Spleen (tissue), 11 donors: ENCODE results near the gene CLBA1. TPM values are rescaled to one million over a fixed set of nuclear protein-coding genes. Genes with fewer than 3 reads are reported as not detected.

ENCODE experiments used
- DNase-seq: peaks from one replicate; pipeline ENCODE4 v3.0.0-alpha.2; 2020
- H3K27ac ChIP-seq, 8 donors: fragments of 200-600 bp; sonication (generic) in 7 of 8; 1 replicate in 4 of 8; 2 replicates in 4 of 8; pipeline versions ENCODE4 v1.5.0 to v1.8.0; 2016 to 2021; ENCODE audit warnings: inconsistent platforms in 4 of 8, mild to moderate bottlenecking in 4 of 8, moderate library complexity in 1 of 8
- H3K27me3 ChIP-seq, 7 donors: fragments of 200-600 bp; sonication (generic) in 6 of 7; replicated peaks in 1 of 7; 1 replicate in 4 of 7; 2 replicates in 3 of 7; pipeline versions ENCODE4 v1.5.0 to v1.8.0; 2016 to 2021; ENCODE audit warnings: inconsistent platforms in 3 of 7, mild to moderate bottlenecking in 1 of 7
- H3K36me3 ChIP-seq, 6 donors: fragments of 200-600 bp; sonication (generic) in 5 of 6; 1 replicate in 4 of 6; 2 replicates in 2 of 6; pipeline versions ENCODE4 v1.5.0 to v1.8.0; 2016 to 2021; ENCODE audit warnings: inconsistent platforms in 2 of 6
- H3K4me1 ChIP-seq, 6 donors: fragments of 200-600 bp; sonication (generic) in 5 of 6; 1 replicate in 3 of 6; 2 replicates in 3 of 6; pipeline versions ENCODE4 v1.5.0 to v1.8.0; 2016 to 2021; ENCODE audit warnings: inconsistent platforms in 3 of 6
- H3K4me3 ChIP-seq, 8 donors: fragments of 200-600 bp; sonication (generic) in 7 of 8; 1 replicate in 4 of 8; 2 replicates in 4 of 8; pipeline versions ENCODE4 v1.5.0 to v1.8.0; 2016 to 2021; ENCODE audit warnings: inconsistent platforms in 4 of 8, mild to moderate bottlenecking in 4 of 8, moderate library complexity in 2 of 8
- H3K9me3 ChIP-seq, 8 donors: fragments of 200-600 bp; sonication (generic) in 7 of 8; 1 replicate in 4 of 8; 2 replicates in 4 of 8; pipeline versions ENCODE4 v1.5.0 to v1.8.0; 2016 to 2021; ENCODE audit warnings: inconsistent platforms in 4 of 8
- CTCF ChIP-seq, 11 experiments: fragments of 200-600 bp in 7 of 11; fragments of 450-650 bp in 4 of 11; sonication (generic) in 4 of 11; IDR thresholded peaks in 8 of 11; conservative IDR thresholded peaks in 3 of 11; 1 replicate in 7 of 11; 2 replicates in 4 of 11; pipeline versions ENCODE4 v1.4.0 to v1.8.0; 2016 to 2021; ENCODE audit warnings: antibody characterized with exemption in 11 of 11, inconsistent platforms in 4 of 11, mild to moderate bottlenecking in 1 of 11
- POLR2A ChIP-seq, 3 donors: fragments of 450-650 bp; IDR thresholded peaks; one replicate each; pipeline ENCODE4 v1.5.1; 2017; ENCODE audit warnings: antibody characterized with exemption in 3 of 3, mild to moderate bottlenecking in 1 of 3
- POLR2AphosphoS5 ChIP-seq, 3 donors: sonication (generic); formaldehyde crosslinking; IDR thresholded peaks; one replicate each; pipeline ENCODE4 v1.5.1; 2017; ENCODE audit warnings: antibody characterized with exemption in 3 of 3
- WGBS, 5 donors: extraction: QIAGEN DNeasy Blood & Tissue Kit in 3 of 5; methylation state at CpG; one replicate each; pipeline versions ENCODE4 v1.1.5 to v1.1.7; 2013 to 2018; 5-methylcytosine and 5-hydroxymethylcytosine counted together
- intact Hi-C: fragments of 100-400 bp; cut with DNase I; formaldehyde crosslinking; loops from one replicate; pipeline ENCODE4 v1.15.0; 2023; ENCODE audit warnings: low total_unique reads
- polyA plus RNA-seq, 3 donors: library from polyadenylated mRNA; stranded (reverse); fragments of 200-250 nt; gene quantifications; one replicate each; pipeline ENCODE4 v1.2.1, GENCODE V29; 2013
- total RNA-seq, 7 donors: library from RNA; depleted of rRNA in 3 of 7; stranded (reverse); fragments of >200 nt in 3 of 7; fragmentation: NEBNext Ultra II Directional in 4 of 7; extraction: Animal tissue kit (Norgen Biotek cat#: 25700) in 4 of 7; gene quantifications; one replicate each; pipeline versions ENCODE4 v1.1.0 to v1.2.1, GENCODE V29; 2016 to 2021
- donor health status: healthy with polysubstance abuse.
- donor health status: DM: no; HTN: no; CAD: no; lungs with moderate emphysema.
- donor health status: DM: no; HTN: no; CAD: no.
- donor health status: Bipolar disorder and iron deficiency.
- donor health status: healthy.
- donor health status: DM: no; HTN: no; CAD: no.
- donor health status: DM: yes; HTN: yes; CAD: no.

CLBA1 gene
- total and polyA plus RNA-seq, 10 donors, result 1.7 to 4.3 (median 3.7) TPM

GRCh38 chr14:105013150-105013785 lies 27.7 kb downstream of the CLBA1 start:
- H3K36me3 ChIP-seq, result peaks cover 0 to 46% (median 28%) of the 10 kb centered on the region in 6 donors
- no peaks in the 10 kb centered on the region for H3K9me3 ChIP-seq
- H3K27ac ChIP-seq, result no peak overlapping the region
- DNase-seq, result peak; percentile 35
- no peak overlapping the region for H3K4me3 ChIP-seq
- intact Hi-C loops, result no loop called here
- WGBS, 5 donors, result 62 to 77% (median 71%) methylated on average over 8 of the region's 8 CpGs
- no peaks in the 10 kb centered on the region for H3K27me3 ChIP-seq
- TF ChIP-seq CTCF (IDR thresholded peaks at IDR 0.05 in 8 of 11, conservative IDR thresholded peaks at IDR 0.05 in 3 of 11), result no peak
- no peak for TF ChIP-seq POLR2AphosphoS5 (IDR thresholded peaks at IDR 0.05)
- TF ChIP-seq POLR2A (IDR thresholded peaks at IDR 0.05), result no peak
- H3K4me1 ChIP-seq, result peaks cover 0 to 65% (median 30%) of the 10 kb centered on the region in 6 donors

GRCh38 chr14:105014032-105014431 lies 28.4 kb downstream of the CLBA1 start:
- TF ChIP-seq POLR2AphosphoS5 (IDR thresholded peaks at IDR 0.05) (no peak), CTCF (IDR thresholded peaks at IDR 0.05 in 8 of 11, conservative IDR thresholded peaks at IDR 0.05 in 3 of 11) (no peak), POLR2A (IDR thresholded peaks at IDR 0.05) (no peak)
- intact Hi-C loops, result no loop called here
- 80 to 97% (median 87%) methylated on average over 5 to 9 of the region's 9 CpGs for WGBS, 5 donors
- no peaks in the 10 kb centered on the region for H3K27me3 ChIP-seq
- no peak for DNase-seq
- H3K27ac ChIP-seq, result no peak overlapping the region
- no peaks in the 10 kb centered on the region for H3K9me3 ChIP-seq
- H3K4me3 ChIP-seq, result no peak overlapping the region
- H3K36me3 ChIP-seq, result peaks cover 0 to 39% (median 25%) of the 10 kb centered on the region in 6 donors
- peaks cover 2 to 73% (median 37%) of the 10 kb centered on the region in 6 donors for H3K4me1 ChIP-seq

- peaks cover 8 to 79% (median 43%) of the 10 kb centered on the region in 6 donors for H3K4me1 ChIP-seq
- 56 to 71% (median 65%) methylated on average over 4 of the region's 4 CpGs for WGBS, 5 donors
- H3K27me3 ChIP-seq, result no peaks in the 10 kb centered on the region
- no peak overlapping the region for H3K4me3 ChIP-seq
- H3K9me3 ChIP-seq, result no peaks in the 10 kb centered on the region
- peak overlapping the region in 2 of 8 donors; percentile 54 to 57 for H3K27ac ChIP-seq
- DNase-seq, result no peak
- intact Hi-C loops, result no loop called here
- TF ChIP-seq CTCF (IDR thresholded peaks at IDR 0.05 in 8 of 11, conservative IDR thresholded peaks at IDR 0.05 in 3 of 11), result no peak
- no peak for TF ChIP-seq POLR2A (IDR thresholded peaks at IDR 0.05)
- no peak for TF ChIP-seq POLR2AphosphoS5 (IDR thresholded peaks at IDR 0.05)
- H3K36me3 ChIP-seq, result peaks cover 0 to 33% (median 19%) of the 10 kb centered on the region in 6 donors
Measured at GRCh38 chr14:105014631-105015030, 29.0 kb downstream of the CLBA1 start.

DNA sequence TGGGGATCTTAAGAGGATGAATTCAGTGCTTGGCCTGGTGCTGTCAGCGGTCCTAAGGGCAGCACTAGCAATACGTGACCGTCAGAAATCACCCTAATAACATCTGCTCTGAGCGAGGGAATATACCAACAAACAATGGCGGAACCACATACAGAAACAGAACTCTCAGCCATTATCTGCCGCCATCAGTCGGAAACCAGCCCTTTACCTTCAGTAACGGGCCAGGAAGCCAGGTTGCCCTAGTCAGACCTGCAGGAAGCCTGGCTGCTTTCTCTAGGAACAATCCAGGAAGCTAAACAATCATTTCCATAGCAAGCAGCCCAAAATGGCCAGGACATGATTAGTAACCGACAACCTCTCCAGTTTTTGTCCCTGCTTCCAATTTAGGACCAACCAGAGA lies 29.7 kb downstream of the CLBA1 start:
- Histone ChIP-seq H3K36me3 (peaks cover 0 to 26% (median 15%) of the 10 kb centered on the region in 6 donors), H3K4me1 (peaks cover 13 to 85% (median 50%) of the 10 kb centered on the region in 6 donors), H3K4me3 (no peak overlapping the region), H3K27ac (peak overlapping the region in 4 of 8 donors; percentile 15 to 57 (median 40)), H3K9me3 (no peaks in the 10 kb centered on the region), H3K27me3 (no peaks in the 10 kb centered on the region)
- no peak for TF ChIP-seq POLR2A (IDR thresholded peaks at IDR 0.05)
- TF ChIP-seq CTCF (IDR thresholded peaks at IDR 0.05 in 8 of 11, conservative IDR thresholded peaks at IDR 0.05 in 3 of 11), result no peak
- WGBS, 5 donors, result 37 to 75% (median 60%) methylated on average over 9 of the region's 9 CpGs
- no peak for DNase-seq
- intact Hi-C loops, result no loop called here
